ENCODE measurements around the gene CAMKK1.

CAMKK1 gene

DNA sequence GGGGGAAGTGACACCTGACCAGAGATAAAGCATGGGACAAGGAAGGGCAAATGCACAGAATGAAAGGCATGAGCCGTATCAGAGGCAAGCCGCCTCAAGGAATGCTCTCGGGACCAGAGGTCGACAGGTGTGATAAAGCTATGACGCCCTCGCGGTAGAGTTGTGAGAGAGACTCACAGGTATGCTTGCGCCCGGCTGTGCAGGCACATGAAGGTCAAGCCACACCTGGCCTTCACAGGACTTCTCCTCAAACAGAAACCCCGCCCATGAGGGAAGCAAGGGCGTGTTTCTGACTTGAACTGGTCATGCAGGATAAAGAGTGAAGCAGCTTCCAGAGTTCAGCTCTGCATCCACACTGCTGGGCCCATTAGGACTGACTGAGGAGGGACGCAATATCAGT, 54.6 kb downstream of the CAMKK1 start:
- no peak for TF ChIP-seq FOXP2 (optimal IDR thresholded peaks at IDR 0.05; ENCODE audit: borderline replicate concordance, extremely low read depth, extremely low read length, insufficient read depth)
- TF ChIP-seq SIN3A (IDR thresholded peaks at IDR 0.05; ENCODE audit: borderline replicate concordance, insufficient read depth, low read length), result no peak
- no peak for TF ChIP-seq TAF1 (IDR thresholded peaks at IDR 0.05; ENCODE audit: borderline replicate concordance, insufficient read depth, low read length)
- TF ChIP-seq, protein P1, sequence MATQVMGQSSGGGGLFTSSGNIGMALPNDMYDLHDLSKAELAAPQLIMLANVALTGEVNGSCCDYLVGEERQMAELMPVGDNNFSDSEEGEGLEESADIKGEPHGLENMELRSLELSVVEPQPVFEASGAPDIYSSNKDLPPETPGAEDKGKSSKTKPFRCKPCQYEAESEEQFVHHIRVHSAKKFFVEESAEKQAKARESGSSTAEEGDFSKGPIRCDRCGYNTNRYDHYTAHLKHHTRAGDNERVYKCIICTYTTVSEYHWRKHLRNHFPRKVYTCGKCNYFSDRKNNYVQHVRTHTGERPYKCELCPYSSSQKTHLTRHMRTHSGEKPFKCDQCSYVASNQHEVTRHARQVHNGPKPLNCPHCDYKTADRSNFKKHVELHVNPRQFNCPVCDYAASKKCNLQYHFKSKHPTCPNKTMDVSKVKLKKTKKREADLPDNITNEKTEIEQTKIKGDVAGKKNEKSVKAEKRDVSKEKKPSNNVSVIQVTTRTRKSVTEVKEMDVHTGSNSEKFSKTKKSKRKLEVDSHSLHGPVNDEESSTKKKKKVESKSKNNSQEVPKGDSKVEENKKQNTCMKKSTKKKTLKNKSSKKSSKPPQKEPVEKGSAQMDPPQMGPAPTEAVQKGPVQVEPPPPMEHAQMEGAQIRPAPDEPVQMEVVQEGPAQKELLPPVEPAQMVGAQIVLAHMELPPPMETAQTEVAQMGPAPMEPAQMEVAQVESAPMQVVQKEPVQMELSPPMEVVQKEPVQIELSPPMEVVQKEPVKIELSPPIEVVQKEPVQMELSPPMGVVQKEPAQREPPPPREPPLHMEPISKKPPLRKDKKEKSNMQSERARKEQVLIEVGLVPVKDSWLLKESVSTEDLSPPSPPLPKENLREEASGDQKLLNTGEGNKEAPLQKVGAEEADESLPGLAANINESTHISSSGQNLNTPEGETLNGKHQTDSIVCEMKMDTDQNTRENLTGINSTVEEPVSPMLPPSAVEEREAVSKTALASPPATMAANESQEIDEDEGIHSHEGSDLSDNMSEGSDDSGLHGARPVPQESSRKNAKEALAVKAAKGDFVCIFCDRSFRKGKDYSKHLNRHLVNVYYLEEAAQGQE (IDR thresholded peaks at IDR 0.05; ENCODE audit: insufficient read depth in 1 of 2, low read depth in 2 of 2, low read length in 2 of 2), result no peak
- no peak for TF ChIP-seq POLR2AphosphoS5 (IDR thresholded peaks at IDR 0.05; ENCODE audit: low read depth, low read length)

DNA sequence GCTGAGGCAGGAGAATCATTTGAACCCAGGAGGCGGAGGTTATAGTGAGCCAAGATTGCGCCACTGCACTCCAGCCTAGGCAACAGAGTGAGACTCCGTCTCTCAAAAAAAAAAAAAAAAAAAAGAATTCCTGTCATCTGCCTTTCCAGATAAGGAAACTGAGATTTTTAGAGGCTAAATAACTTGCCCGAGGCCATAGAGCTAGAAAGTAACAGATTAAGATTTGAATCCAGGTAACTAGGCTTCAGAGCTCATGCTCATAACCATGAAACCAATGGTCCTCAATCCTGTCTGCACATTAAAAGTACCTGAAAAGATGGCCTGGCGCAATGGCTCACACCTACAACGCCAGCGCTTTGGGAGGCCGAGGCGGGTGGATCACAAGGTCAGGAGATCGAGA, 56.3 kb downstream of the CAMKK1 start:
- no peak for TF ChIP-seq TAF1 (IDR thresholded peaks at IDR 0.05; ENCODE audit: borderline replicate concordance, insufficient read depth, low read length)
- TF ChIP-seq, protein P1 (IDR thresholded peaks at IDR 0.05; ENCODE audit: insufficient read depth in 1 of 2, low read depth in 2 of 2, low read length in 2 of 2), result no peak
- no peak for TF ChIP-seq FOXP2 (optimal IDR thresholded peaks at IDR 0.05; ENCODE audit: borderline replicate concordance, extremely low read depth, extremely low read length, insufficient read depth)
- no peak for TF ChIP-seq POLR2AphosphoS5 (IDR thresholded peaks at IDR 0.05; ENCODE audit: low read depth, low read length)
- no peak for TF ChIP-seq SIN3A (IDR thresholded peaks at IDR 0.05; ENCODE audit: borderline replicate concordance, insufficient read depth, low read length)

DNA sequence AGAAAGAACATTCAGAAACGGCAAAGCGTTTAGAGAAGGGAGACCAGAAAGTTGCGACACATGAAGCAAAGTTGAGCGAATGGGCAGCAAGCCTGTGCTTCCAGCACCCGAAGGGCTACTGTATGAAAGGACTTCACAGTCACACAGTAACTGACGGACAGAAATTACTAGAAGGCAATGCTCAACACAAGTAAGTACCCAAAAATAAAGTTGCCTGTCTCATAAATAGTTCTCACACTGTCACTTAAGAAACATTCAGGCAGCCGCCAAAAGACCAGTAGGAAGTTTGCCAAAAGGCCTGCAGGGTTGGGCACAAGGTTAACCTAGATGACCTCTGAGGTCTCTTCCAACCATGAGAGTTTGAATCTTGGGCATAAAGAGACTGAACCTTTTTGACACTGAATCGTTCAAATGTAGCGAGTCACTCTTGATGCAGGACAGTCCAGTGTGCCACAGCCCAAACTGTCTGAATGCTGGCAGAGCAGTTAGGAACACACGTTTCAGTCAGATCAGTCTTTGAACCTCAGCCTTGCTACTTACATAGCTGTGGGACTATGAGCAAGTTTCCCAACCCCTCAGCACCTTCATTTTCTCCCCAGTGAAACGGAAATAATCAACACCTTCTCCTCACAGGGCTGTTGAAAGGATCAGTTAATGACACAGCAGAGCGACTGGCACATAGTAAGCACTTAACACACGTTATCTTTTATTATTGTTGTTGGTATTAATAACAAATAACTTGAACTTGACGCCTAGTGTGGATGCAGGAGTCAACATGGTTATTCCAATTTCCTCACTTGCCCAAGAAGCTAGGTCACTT, 57.2 kb downstream of the CAMKK1 start:
- TF ChIP-seq, protein P1 (IDR thresholded peaks at IDR 0.05; ENCODE audit: insufficient read depth in 1 of 2, low read depth in 2 of 2, low read length in 2 of 2), result no peak
- TF ChIP-seq SIN3A (IDR thresholded peaks at IDR 0.05; ENCODE audit: borderline replicate concordance, insufficient read depth, low read length) (no peak), POLR2AphosphoS5 (IDR thresholded peaks at IDR 0.05; ENCODE audit: low read depth, low read length) (no peak)

DNA sequence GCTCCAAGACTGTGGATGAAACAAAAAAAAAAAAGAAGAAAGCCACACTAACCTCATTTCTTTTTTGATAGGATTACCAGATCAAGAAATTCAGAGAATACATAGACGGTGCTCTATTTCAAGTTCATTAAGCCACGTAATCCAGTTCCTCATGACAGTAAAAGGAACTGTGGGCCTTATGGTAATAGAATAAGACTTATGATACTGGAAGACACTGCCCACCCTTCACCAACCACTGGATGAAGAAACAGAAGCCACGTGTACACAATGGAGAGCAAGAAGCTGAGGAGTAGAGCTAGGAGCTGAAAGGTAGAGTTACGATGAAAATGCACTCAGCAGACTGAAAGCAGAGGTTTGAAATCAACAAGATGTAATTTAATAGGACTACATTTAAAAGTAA, 58.0 kb downstream of the CAMKK1 start:
- TF ChIP-seq SIN3A (IDR thresholded peaks at IDR 0.05; ENCODE audit: borderline replicate concordance, insufficient read depth, low read length) (no peak), TAF1 (IDR thresholded peaks at IDR 0.05; ENCODE audit: borderline replicate concordance, insufficient read depth, low read length) (no peak), POLR2AphosphoS5 (IDR thresholded peaks at IDR 0.05; ENCODE audit: low read depth, low read length) (no peak), FOXP2 (optimal IDR thresholded peaks at IDR 0.05; ENCODE audit: borderline replicate concordance, extremely low read depth, extremely low read length, insufficient read depth) (no peak)
- TF ChIP-seq, protein P1 (IDR thresholded peaks at IDR 0.05; ENCODE audit: insufficient read depth in 1 of 2, low read depth in 2 of 2, low read length in 2 of 2), result no peak
